Thyroid gland (tissue), 4 donors: Measurements from ENCODE around the gene WDR59. TPM values are rescaled to one million over a fixed set of nuclear protein-coding genes. Genes with fewer than 3 reads are reported as not detected.

Experiments
- DNase-seq, 2 donors: peaks; one replicate each; pipeline ENCODE4 v3.0.0-alpha.2; 2019
- H3K27ac ChIP-seq, 3 donors: fragments of 200-600 bp; sonication (generic); 1 replicate in 2 of 3; 2 replicates in 1 of 3; pipeline ENCODE4 v1.5.1; 2016 to 2019; ENCODE audit warnings: mild to moderate bottlenecking in 1 of 3, moderate library complexity in 1 of 3
- H3K27me3 ChIP-seq: fragments of 200-600 bp; sonication (generic); one replicate; pipeline ENCODE4 v1.5.1; 2019
- H3K36me3 ChIP-seq, 2 donors: fragments of 200-600 bp; sonication (generic); one replicate each; pipeline ENCODE4 v1.5.1; 2016 to 2019
- H3K4me1 ChIP-seq, 2 donors: fragments of 200-600 bp; sonication (generic); one replicate each; pipeline ENCODE4 v1.5.1; 2017 to 2019
- H3K4me3 ChIP-seq, 3 donors: fragments of 200-600 bp; sonication (generic); replicated peaks in 1 of 3; 1 replicate in 2 of 3; 2 replicates in 1 of 3; pipeline ENCODE4 v1.5.1; 2016; ENCODE audit warnings: mild to moderate bottlenecking in 1 of 3
- H3K9me3 ChIP-seq: fragments of 200-600 bp; sonication (generic); one replicate; pipeline ENCODE4 v1.5.1; 2017
- POLR2A ChIP-seq, 2 donors: fragments of 450-650 bp; IDR thresholded peaks; one replicate each; pipeline ENCODE4 v1.6.1; 2017; ENCODE audit warnings: antibody characterized with exemption in 2 of 2, mild to moderate bottlenecking in 2 of 2, moderate library complexity in 1 of 2
- WGBS, 2 donors: methylation state at CpG; one replicate each; pipeline ENCODE4 v1.1.5; 2017; 5-methylcytosine and 5-hydroxymethylcytosine counted together
- intact Hi-C: fragments of 100-400 bp; cut with DNase I; formaldehyde crosslinking; loops from one replicate; pipeline ENCODE4 v1.15.1; 2023
- total RNA-seq, 4 donors: library from RNA; depleted of rRNA; stranded (reverse); fragments of >200 nt; gene quantifications; one replicate each; pipeline ENCODE4 v1.2.3, GENCODE V29; 2016
- TF ChIP-seq, protein P1 (sequence below), 6 experiments: fragments of 200-600 bp in 3 of 6; fragments of 450-650 bp in 3 of 6; sonication (generic) in 3 of 6; IDR thresholded peaks; one replicate each; pipeline ENCODE4 v1.5.1; 2016 to 2019; ENCODE audit warnings: antibody characterized with exemption in 6 of 6, mild to moderate bottlenecking in 2 of 6, inconsistent platforms in 1 of 6, moderate library complexity in 1 of 6

The WDR59 gene
- total RNA-seq, 4 donors from 2014 or later, result 40.2 to 55.8 (median 46.9) TPM

DNA sequence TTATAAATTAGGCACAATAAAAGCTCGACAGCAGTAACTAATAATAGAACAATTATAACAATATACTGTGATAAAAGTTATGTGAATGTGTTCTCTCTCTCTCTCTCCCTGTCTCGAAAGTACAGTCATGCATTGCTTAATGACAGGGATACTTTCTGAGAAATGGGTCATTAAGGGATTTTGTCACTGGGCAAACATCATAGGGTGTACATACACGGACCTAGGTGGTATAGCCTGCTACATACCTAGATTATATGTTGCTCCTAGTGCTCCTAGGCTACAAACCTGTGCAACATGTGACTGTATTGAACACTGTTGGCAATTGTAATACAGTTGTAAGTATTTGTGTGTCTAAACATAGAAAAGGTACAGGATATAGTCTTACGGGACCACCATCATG, 20.8 kb upstream of the WDR59 start:
- Histone ChIP-seq H3K27ac (peak overlapping the region; percentile 5 to 92 (median 81)), H3K27me3 (no peaks in the 10 kb centered on the region), H3K4me1 (peaks cover 68 to 77% of the 10 kb centered on the region in 2 donors), H3K36me3 (no peaks in the 10 kb centered on the region), H3K4me3 (no peak overlapping the region), H3K9me3 (no peaks in the 10 kb centered on the region)
- WGBS, 2 donors, result 90 to 91% methylated on average over 4 of the region's 4 CpGs
- no peak for DNase-seq
- TF ChIP-seq POLR2A (IDR thresholded peaks at IDR 0.05), result no peak
- TF ChIP-seq, protein P1, sequence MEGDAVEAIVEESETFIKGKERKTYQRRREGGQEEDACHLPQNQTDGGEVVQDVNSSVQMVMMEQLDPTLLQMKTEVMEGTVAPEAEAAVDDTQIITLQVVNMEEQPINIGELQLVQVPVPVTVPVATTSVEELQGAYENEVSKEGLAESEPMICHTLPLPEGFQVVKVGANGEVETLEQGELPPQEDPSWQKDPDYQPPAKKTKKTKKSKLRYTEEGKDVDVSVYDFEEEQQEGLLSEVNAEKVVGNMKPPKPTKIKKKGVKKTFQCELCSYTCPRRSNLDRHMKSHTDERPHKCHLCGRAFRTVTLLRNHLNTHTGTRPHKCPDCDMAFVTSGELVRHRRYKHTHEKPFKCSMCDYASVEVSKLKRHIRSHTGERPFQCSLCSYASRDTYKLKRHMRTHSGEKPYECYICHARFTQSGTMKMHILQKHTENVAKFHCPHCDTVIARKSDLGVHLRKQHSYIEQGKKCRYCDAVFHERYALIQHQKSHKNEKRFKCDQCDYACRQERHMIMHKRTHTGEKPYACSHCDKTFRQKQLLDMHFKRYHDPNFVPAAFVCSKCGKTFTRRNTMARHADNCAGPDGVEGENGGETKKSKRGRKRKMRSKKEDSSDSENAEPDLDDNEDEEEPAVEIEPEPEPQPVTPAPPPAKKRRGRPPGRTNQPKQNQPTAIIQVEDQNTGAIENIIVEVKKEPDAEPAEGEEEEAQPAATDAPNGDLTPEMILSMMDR (IDR thresholded peaks at IDR 0.05), result no peak
- intact Hi-C loops, result no loop called here

DNA sequence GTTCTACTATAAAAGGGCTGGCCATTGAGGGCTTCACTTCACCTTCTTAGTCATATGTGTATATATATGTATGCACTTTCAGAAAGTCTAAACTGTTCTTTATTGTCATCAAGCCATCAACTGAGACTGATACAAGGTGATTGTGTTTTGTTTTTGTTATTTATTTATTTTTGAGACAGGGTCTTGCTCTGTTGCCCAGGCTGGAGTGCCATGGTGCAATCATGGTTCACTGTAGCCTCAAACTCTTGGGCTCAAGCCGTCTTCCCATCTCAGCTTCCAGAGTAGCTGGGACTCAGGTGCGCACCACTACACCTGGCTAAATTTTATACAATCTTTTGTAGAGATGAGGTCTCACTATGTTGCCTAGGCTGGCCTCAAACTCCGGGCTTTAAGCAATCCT, 19.5 kb upstream of the WDR59 start:
- no peak for DNase-seq
- Histone ChIP-seq H3K27ac (peak overlapping the region in 2 of 3 donors; percentile 81 to 92), H3K4me3 (no peak overlapping the region), H3K4me1 (peaks cover 64 to 69% of the 10 kb centered on the region in 2 donors), H3K27me3 (no peaks in the 10 kb centered on the region), H3K9me3 (no peaks in the 10 kb centered on the region), H3K36me3 (no peaks in the 10 kb centered on the region)
- TF ChIP-seq, protein P1 (IDR thresholded peaks at IDR 0.05), result no peak
- no peak for TF ChIP-seq POLR2A (IDR thresholded peaks at IDR 0.05)
- WGBS, 2 donors, result 97 to 100% methylated on average over 3 of the region's 3 CpGs
- intact Hi-C loops, result no loop called here

DNA sequence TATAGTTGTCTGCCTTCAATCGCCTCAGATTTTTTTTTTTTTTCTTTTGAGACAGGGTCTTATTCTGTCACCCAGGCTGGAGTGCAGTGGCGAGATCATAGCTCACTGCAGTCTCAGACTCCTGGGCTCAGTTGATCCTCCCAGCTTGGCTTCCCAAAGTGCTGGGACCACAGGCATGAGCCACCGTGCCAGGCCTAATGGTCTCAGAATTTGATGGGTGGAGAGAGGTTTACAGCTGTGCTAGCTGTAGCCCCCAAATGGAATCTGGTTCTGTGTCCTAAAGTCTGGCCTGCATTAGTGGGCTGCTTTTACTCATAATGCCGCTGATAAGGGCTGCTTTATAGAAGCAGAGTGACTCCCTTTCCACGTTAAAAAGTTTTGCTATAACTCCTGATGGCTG, 19.0 kb upstream of the WDR59 start:
- Histone ChIP-seq H3K9me3 (no peaks in the 10 kb centered on the region), H3K4me3 (no peak overlapping the region), H3K4me1 (peaks cover 63 to 64% of the 10 kb centered on the region in 2 donors), H3K27ac (peak overlapping the region in 1 of 3 donors; percentile 12), H3K27me3 (no peaks in the 10 kb centered on the region), H3K36me3 (no peaks in the 10 kb centered on the region)
- DNase-seq, result no peak
- no peak for TF ChIP-seq POLR2A (IDR thresholded peaks at IDR 0.05)
- TF ChIP-seq, protein P1 (IDR thresholded peaks at IDR 0.05), result no peak
- 94% methylated on average over 5 of the region's 5 CpGs for WGBS, 2 donors
- intact Hi-C loops, result no loop called here

DNA sequence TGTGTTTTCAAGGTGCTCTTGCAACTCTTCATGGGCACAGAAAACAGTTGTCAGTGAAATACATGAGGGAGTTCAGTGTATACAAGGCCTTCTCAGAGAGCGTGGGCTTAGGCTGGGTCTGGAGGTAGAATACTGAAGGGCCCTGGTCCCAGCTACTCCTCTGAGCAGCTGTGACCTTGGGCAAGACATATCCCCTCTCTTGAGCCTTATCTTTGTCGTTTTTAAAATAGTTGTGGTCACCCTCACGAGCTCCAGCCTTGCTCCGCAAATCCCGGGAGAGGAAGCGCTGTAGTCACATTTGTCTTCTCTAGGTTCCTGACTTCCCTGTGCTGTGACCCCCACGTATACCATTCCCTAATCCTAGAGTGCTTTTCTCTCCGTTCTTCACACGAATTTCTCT, 17.6 kb upstream of the WDR59 start:
- no peak for DNase-seq
- Histone ChIP-seq H3K9me3 (no peaks in the 10 kb centered on the region), H3K36me3 (no peaks in the 10 kb centered on the region), H3K4me3 (no peak overlapping the region), H3K4me1 (peaks cover 55 to 57% of the 10 kb centered on the region in 2 donors), H3K27me3 (no peaks in the 10 kb centered on the region), H3K27ac (peak overlapping the region in 2 of 3 donors; percentile 36 to 85)
- TF ChIP-seq, protein P1 (IDR thresholded peaks at IDR 0.05), result no peak
- TF ChIP-seq POLR2A (IDR thresholded peaks at IDR 0.05), result no peak
- intact Hi-C loops, result no loop called here
- WGBS, 2 donors, result 57 to 62% methylated on average over 9 of the region's 9 CpGs

DNA sequence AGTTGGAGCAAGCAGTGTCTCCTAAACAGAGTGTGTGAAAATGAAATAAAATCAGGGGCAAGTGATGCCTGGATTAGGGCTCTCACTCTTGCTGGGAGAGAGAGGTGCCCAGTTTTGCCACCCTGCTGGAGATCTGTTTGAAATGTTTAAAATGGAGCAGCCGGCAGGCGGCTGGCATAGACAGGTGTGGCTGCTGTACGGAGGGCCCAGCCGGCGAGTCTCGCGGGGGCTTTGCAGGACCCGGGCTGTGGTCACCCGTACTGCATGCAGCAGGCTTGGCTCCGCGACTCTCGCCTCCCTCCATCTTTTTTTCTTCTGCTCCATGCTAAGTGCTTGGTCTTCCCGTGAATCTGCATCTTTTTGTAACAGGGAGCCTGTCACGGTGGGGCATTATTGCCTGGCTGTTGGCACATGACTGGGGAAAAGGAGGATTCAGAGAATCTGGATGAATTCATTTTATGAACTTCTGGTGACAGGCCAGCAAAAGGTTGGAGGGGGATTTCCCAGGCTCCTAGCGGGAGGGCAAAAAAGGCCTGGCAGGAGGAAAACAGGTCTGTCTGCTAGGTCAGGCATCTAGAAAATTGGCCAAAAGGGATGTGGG, 15.7 kb upstream of the WDR59 start:
- intact Hi-C loops, result no loop called here
- no peaks in the 10 kb centered on the region for H3K27me3 ChIP-seq
- WGBS, 2 donors, result 6 to 15% methylated on average over 9 to 15 of the region's 15 CpGs
- peaks cover 40% of the 10 kb centered on the region in 2 donors for H3K4me1 ChIP-seq
- TF ChIP-seq, protein P1 (IDR thresholded peaks at IDR 0.05), result no peak
- no peak for TF ChIP-seq POLR2A (IDR thresholded peaks at IDR 0.05)
- H3K4me3 ChIP-seq, result peak overlapping the region; percentile 2 to 87 (median 62)
- DNase-seq, result peak; percentile 46 to 62
- H3K9me3 ChIP-seq, result no peaks in the 10 kb centered on the region
- no peaks in the 10 kb centered on the region for H3K36me3 ChIP-seq
- peak overlapping the region; percentile 50 to 85 (median 82) for H3K27ac ChIP-seq
